Fibroblast of skin of right biceps (primary cell): ENCODE data around the gene CR2.
"Not testable (repeated sequence)": the region's sequence is repeated elsewhere in the genome, so short reads cannot be mapped to it uniquely, and the experiment has no call there.

Experiments used
- DNase-seq: peaks from one replicate; pipeline ENCODE4 v3.0.0-alpha.2; 2013

CR2 gene

GRCh38 chr1:207455183-207455754 is 1.1 kb downstream of the CR2 start:
- DNase-seq = no peak

- DNase-seq = no peak
Observed at GRCh38 chr1:207458414-207458813, 4.3 kb downstream of the CR2 start.

- DNase-seq = no peak
Observed at GRCh38 chr1:207459008-207459407, 4.9 kb downstream of the CR2 start.

GRCh38 chr1:207461649-207462048 is 7.5 kb downstream of the CR2 start:
- DNase-seq = no peak

- no peak for DNase-seq
Observed at GRCh38 chr1:207462535-207462934, 8.4 kb downstream of the CR2 start.

- DNase-seq = peak; percentile 59
Observed at GRCh38 chr1:207463021-207463420, 8.9 kb downstream of the CR2 start.

GRCh38 chr1:207463571-207463970 is 9.4 kb downstream of the CR2 start:
- no peak for DNase-seq

- no peak for DNase-seq
Observed at GRCh38 chr1:207470927-207471326, 16.8 kb downstream of the CR2 start.

GRCh38 chr1:207474210-207474609 is 20.1 kb downstream of the CR2 start:
- no peak for DNase-seq

GRCh38 chr1:207486198-207486597 is 32.1 kb downstream of the CR2 start:
- no peak for DNase-seq

GRCh38 chr1:207487636-207488035 is 33.5 kb downstream of the CR2 start:
- DNase-seq = no peak

GRCh38 chr1:207493212-207493611 is 39.1 kb downstream of the CR2 start:
- DNase-seq = no peak

- no peak for DNase-seq
Observed at GRCh38 chr1:207494171-207494570, 40.0 kb downstream of the CR2 start.

GRCh38 chr1:207495281-207495680 is 41.2 kb downstream of the CR2 start:
- not testable (repeated sequence) for DNase-seq

GRCh38 chr1:207495801-207496792 is 42.0 kb downstream of the CR2 start, which contains the start of gene CR1:
Gene CR1, plus strand, starts transcription at chr1:207496157. Its CDS starts 111 bp downstream, at chr1:207496268.
- peak; percentile 6 for DNase-seq

GRCh38 chr1:207497941-207498340 is 43.8 kb downstream of the CR2 start:
- no peak for DNase-seq

GRCh38 chr1:207499573-207499972 is 45.4 kb downstream of the CR2 start:
- peak; percentile 64 for DNase-seq

GRCh38 chr1:207500306-207500705 is 46.2 kb downstream of the CR2 start:
- DNase-seq = no peak

- DNase-seq = no peak
Observed at GRCh38 chr1:207501071-207501470, 46.9 kb downstream of the CR2 start.

GRCh38 chr1:207502726-207503125 is 48.6 kb downstream of the CR2 start:
- no peak for DNase-seq

GRCh38 chr1:207503950-207504349 is 49.8 kb downstream of the CR2 start:
- no peak for DNase-seq

- DNase-seq = no peak
Observed at GRCh38 chr1:207504438-207504837, 50.3 kb downstream of the CR2 start.

GRCh38 chr1:207510444-207510843 is 56.3 kb downstream of the CR2 start:
- no peak for DNase-seq

GRCh38 chr1:207514890-207515289 is 60.8 kb downstream of the CR2 start:
- no peak for DNase-seq
